ENCODE measurements around the gene CCDC69.
A peak's percentile ranks its signal among the peaks of the same experiment; 100 is the strongest.

Gene CCDC69

GRCh38 chr5:151164687-151165392 is 59.1 kb downstream of the CCDC69 start:
- peak in 40 of 51 donors; percentile 13 to 86 (median 54) for DNase-seq

DNA sequence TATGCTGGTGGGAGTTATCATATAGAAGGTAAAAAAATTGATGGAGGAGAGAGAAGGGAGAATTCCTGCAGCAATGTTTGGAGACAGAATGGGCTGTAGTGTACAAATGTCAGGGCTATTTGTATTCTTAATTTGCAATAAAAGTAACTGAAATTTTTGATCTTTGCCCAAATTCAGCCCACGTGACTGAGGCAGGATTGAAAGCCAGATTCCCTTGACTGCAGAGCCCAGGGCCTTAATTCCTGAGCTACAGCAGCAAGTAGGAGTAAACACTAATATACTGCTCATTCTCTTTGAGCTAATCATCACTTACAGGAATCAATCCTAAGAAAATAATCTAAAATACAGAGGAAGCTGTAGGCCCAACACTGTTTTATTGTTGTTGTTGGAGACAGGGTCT is 61.1 kb downstream of the CCDC69 start:
- no peak for DNase-seq

- DNase-seq: no peak
These were observed 64.1 kb downstream of the CCDC69 start for GRCh38 chr5:151159649-151160373.

- DNase-seq: no peak
These were observed 65.6 kb downstream of the CCDC69 start for GRCh38 chr5:151158287-151158661.

GRCh38 chr5:151157426-151158286 is 66.2 kb downstream of the CCDC69 start, which contains the start of gene ANXA6:
Gene ANXA6 (minus strand): TSS chr5:151157779. CDS start chr5:151147901, 9,878 bp downstream.
- DNase-seq: peak in 49 of 51 donors; percentile 31 to 85 (median 72)

DNA sequence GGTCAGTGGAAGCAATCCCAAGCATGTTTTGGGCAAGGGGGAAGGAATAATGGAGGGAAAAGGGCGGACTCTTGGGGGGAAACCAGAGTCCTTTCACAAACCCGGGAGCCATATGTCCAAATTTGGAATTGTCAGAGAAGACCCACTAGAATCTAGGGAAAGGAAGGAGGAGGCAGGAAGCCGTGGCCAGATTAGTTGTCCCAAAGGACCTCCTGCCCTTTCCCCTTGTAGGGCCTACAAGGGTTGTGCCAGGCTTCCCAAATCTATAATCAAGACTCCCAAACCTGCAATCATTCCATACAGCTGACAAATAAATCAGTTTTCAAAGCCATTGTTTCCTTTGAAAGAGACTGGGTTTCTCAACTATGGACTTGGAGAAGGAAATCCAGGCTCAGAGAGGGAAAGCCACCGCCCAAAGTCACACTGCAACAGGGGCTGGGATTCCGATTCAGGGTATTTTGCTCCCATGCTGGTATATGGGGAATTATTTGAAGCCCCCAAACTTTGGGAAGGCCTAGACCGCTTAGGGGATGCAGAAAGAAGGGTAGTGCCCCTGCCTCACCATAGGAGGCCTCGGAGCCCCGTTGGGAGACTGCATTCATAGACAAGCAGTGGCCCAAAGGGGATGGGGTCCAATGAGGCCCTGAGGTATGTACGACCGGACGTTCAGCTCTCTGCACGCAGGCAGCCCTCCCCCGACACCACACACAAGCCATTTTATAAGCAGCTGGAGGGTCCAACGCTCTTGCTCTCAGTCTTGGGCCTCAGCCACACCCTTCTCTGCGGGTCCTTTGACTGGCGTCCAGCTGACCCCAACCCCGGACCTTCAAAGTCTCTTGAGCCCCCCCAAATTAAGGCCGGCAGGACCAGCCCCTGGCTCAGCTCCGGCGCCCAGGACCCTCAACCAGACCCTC is 67.1 kb downstream of the CCDC69 start:
- DNase-seq: no peak

GRCh38 chr5:151155775-151156506 is 68.0 kb downstream of the CCDC69 start:
- DNase-seq: peak in 16 of 51 donors; percentile 7 to 47 (median 24)

DNA sequence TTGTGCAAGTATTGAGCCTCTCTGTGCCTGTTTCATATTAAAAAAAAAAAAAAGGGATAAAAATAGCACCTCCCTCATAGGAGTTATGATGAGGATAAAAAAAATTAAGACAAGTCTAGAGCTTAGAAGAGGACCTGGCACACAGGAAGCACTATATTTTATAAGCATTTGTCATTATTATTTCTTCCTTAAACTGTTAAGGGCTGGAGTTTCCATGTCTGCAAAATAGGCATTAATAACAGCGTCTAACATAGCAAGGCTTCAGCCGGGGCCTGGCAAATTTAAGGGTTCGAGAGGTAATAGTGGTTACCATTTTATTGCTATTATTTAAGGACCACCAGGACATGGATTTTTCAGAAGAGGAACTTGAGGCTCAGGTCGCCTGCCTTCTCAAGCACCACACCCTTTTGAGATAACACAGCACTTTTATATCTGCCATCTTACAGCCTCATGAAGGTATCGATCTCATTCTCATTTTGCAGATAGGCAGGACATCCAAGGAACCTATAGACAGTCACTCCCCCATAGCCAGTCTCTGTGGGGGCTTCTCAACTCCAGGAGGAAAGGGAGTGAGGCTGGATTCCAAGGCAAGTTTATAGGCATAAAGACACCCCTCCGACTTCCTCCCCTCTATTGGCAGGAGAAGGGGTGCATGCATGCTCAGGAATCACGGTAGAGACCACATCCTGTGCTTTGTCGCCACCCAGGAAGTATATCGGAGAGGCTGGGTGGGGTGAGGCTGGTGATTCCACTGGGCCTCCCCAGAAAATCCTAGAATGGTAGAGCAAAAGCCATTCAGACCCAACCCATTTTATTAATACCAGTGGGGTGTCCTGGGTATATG is 68.7 kb downstream of the CCDC69 start:
- no peak for DNase-seq

GRCh38 chr5:151153766-151154272 is 70.1 kb downstream of the CCDC69 start:
- no peak for DNase-seq

DNA sequence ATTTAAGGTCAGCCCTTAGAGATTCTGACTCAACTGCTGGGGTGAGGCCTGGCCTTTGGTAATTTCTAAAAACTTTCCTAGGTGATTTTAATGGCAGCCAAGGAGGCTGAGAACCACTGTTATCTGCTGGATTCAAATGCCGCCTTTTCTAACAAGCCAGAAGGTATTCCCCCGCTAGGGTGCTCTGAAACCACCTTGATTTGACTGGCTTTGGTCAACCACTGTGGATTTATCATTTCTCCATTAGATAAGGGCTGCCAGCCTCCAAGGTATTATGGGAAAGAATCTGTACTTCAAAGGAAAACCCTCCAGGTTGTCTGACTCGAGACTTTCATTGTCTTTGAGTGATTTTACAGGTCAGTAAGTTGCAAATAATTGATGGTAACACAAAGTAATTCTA is 70.6 kb downstream of the CCDC69 start:
- DNase-seq: no peak

DNA sequence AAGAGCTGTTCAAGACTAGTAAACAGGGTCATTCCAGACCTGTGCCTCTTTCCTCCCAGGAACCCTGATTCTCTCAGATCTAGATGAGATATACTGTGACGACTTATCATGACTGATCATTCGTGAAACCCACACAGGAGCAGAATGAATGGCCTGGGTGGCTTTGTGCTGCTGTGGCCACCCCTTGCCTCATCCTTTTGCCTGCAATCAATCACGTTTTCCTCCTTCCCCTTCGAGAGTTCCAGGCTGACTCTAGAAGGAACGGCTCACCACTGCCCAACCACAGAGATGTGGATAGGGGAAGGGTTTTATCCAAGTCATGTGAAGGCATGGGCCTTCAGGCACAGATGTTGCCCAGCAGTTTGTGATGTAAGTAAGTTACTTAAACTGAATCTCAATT is 72.1 kb downstream of the CCDC69 start:
- DNase-seq: peak in 1 of 51 donors; percentile 11

- DNase-seq: no peak
These were observed 72.6 kb downstream of the CCDC69 start for GRCh38 chr5:151151263-151151660.

DNA sequence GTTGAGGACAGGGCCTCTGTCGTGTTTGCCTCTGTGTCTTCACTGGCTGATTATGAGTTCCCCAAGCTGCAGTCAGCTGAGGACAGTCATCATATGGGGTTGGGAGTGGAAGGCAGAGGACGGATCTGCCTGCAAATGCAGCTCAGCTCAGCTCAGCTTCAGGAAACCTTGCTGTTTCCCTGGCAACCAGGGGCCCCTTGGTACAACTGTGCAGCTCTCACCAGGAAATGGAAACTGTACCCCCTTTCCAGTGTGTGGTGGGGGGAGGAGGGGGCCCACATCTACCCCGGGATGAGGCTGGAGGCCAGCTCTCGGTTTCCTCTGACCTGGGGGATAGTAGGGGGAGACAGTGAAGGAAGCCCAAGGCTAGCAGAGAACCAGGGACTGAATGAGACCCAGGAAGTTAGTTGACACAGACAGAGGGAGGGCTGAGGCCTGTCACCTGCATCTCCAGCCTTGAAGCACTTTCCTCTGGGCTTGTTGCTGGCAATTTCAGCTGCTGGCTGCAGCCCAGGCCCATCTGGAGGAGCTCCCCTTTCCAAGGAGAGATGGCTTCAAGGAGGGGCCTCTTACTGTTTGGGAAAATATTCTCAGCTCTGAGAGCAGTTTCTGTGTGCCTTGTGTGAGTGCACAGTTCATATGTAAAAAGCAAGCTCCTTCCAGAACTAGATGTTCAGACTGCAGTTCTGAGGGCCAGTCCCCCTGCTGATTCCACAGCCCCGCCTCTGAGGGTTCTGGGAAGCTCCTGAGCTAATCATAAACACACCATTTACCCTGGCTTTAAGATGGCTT is 73.2 kb downstream of the CCDC69 start:
- DNase-seq: peak in 21 of 51 donors; percentile 7 to 54 (median 26)

DNA sequence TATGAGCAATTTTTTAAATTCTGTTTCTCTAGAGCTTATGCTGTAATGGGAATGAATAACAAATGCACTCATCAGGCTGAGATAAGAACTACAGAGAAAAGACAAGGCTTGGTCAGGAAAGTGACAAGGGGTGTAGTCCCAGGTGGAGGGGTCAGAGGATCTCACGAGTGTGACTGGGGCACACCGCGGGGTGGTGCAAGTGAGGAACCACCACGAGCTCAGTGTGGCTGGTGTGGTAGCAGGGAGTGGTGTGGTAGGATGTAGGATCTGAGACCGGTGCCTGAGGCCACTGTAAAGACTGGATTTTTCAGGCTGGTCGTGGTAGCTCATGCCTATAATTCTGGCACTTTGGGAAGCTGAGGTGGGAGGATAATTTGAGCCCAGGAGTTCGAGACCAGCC is 75.3 kb downstream of the CCDC69 start:
- DNase-seq: no peak

GRCh38 chr5:151147033-151147432 is 76.9 kb downstream of the CCDC69 start:
- DNase-seq: no peak

DNA sequence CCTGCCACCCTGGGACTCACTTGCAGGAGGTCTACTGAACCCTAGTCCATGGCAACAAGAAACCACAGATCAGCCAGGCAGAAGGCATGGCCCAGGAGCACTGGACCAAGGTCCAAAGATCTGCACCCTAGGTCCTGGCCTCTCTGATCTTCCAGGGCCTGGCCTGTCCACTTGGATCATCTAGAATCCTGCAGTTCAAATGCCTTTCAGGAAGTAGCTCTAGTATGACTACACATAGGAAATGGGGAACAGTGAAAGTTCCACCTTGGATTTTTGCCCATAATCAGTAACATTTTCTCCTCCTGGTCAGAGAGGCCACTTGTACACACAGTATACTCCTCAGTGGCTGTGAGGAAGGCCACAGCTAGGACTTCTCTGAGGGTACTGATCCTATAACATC is 77.8 kb downstream of the CCDC69 start:
- DNase-seq: no peak

DNA sequence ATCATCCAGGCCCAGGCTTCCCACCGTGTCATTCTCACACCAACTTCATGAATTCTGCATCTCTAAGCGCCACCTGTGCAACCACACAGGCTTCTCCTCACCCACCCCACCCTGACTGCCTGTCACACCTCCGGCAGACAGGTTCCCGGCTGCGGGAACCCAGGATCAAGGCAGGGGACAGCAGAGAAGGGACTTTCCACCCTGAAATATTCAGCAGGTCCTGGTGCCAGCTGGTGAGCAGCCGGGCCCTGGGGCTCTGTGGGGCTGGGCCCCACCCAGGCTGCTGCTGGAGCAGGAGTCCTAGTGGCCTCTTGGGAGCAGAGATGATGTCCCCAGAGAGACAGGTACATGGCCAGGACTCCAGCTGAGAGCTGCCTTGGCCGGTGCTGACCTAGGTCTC is 79.0 kb downstream of the CCDC69 start:
- DNase-seq: no peak

GRCh38 chr5:151144275-151144674 is 79.6 kb downstream of the CCDC69 start:
- peak in 1 of 51 donors; percentile 9 for DNase-seq
